Ectodermal cell (in vitro differentiated cells): ENCODE data around the gene ZNF691.

Experiments
- H3K27ac ChIP-seq: 2 replicates; pipeline ENCODE4 v1.7.0; 2013; ENCODE audit warnings: mild to moderate bottlenecking, low read depth, low read length; ENCODE audit not compliant: insufficient read depth, poor library complexity, severe bottlenecking
- H3K27me3 ChIP-seq: 2 replicates; pipeline ENCODE4 v1.7.0; 2013; ENCODE audit warnings: mild to moderate bottlenecking, low read length; ENCODE audit not compliant: insufficient read depth, control insufficient read depth, poor library complexity, severe bottlenecking
- H3K36me3 ChIP-seq: one replicate; pipeline ENCODE4 v1.7.0; 2013; ENCODE audit warnings: low read length; ENCODE audit not compliant: control insufficient read depth, insufficient read depth
- H3K4me1 ChIP-seq: one replicate; pipeline ENCODE4 v1.7.0; 2013; ENCODE audit warnings: low read length; ENCODE audit not compliant: control insufficient read depth, insufficient read depth
- H3K4me3 ChIP-seq: 2 replicates; pipeline ENCODE4 v1.7.0; 2013; ENCODE audit warnings: low read depth, low read length, control low read depth; ENCODE audit not compliant: insufficient read depth
- H3K9me3 ChIP-seq: 2 replicates; pipeline ENCODE4 v1.7.0; 2013; ENCODE audit warnings: mild to moderate bottlenecking, low read length, moderate library complexity; ENCODE audit not compliant: control insufficient read depth
- WGBS, 2 experiments: methylation state at CpG; one replicate each; pipeline ENCODE4 v1.1.7; 2013; ENCODE audit warnings: missing lambda C conversion rate in 2 of 2; 5-methylcytosine and 5-hydroxymethylcytosine counted together

Gene ZNF691

DNA sequence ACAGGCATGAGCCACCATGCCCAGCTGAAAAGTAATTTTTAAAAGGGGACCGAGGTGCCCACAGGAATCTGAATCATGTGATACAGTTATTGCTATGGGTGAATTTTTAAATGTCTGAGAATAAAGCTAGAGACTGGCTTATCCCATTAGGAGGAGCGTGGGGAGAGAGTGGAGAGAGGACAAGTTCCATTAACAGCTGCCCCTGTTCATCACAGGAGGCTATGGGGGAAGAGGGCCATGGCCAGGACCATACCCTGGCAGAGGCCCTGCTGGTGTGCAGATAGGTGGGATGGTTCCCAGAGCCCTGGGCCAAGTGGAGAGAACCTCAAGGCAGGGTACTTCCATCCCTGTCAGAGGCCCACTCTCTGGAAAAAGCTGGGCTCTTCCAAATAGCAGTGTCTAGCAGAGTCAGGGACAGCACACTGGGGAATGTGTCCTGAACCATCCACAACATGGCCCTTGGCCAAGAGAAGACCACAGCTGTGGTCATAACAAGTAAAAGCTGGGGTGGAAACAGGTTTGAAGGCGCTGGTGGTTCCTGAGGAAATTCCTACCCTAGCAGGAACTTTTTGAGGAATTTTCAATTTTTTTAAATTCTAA is 13.7 kb upstream of the ZNF691 start:
- Histone ChIP-seq H3K36me3 (no peaks in the 10 kb centered on the region), H3K27ac (no peak overlapping the region), H3K4me3 (no peak overlapping the region), H3K4me1 (no peaks in the 10 kb centered on the region), H3K27me3 (no peaks in the 10 kb centered on the region), H3K9me3 (no peaks in the 10 kb centered on the region)
- 92 to 98% methylated on average over 3 of the region's 3 CpGs for WGBS, 2 experiments

DNA sequence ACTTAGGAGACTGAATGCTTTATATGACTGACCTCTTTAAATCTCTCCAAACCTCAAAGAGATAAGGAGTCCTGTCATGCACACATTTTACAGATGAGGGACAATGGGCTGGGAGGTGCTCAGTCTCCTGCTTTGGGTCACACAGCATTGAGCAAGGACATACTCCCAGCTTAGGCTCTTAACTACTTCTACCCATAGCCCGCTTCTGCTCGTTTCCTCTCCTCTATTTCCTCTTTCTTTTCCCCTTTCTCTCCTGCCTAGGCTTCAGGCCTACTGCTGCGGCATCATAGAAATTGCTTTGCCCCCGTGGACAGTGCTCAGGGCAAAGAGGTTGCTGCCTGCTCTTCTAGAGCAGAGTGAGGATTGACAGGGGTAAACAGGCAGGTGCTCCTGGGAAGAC is 12.4 kb upstream of the ZNF691 start:
- H3K27me3 ChIP-seq: no peaks in the 10 kb centered on the region

DNA sequence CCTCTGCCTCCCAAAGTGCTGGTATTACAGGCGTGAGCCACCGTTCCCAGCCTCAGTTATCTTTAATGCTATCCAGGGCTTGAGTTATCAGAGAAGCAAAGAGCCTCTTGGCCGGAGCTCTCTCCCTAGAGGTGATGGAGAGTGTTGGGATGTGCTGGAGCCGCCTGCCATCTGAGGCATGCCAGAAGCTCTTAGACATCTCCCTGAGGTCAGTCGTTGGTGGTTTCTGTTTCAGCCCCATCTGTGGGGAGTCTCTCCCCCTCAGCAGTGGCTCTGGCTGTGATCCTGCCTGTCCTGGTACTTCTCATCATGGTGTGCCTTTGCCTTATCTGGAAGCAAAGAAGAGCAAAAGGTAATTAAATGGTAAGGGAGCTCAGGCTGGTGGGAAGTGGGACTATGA is 11.6 kb upstream of the ZNF691 start:
- no peaks in the 10 kb centered on the region for H3K27me3 ChIP-seq
- H3K4me1 ChIP-seq: no peaks in the 10 kb centered on the region
- H3K9me3 ChIP-seq: no peaks in the 10 kb centered on the region
- WGBS, 2 experiments: 90 to 92% methylated on average over 5 of the region's 5 CpGs
- H3K4me3 ChIP-seq: no peak overlapping the region
- no peak overlapping the region for H3K27ac ChIP-seq
- no peaks in the 10 kb centered on the region for H3K36me3 ChIP-seq

More for the DNA sequence above, 12.4 kb upstream of the ZNF691 start:
- Histone ChIP-seq H3K9me3 (no peaks in the 10 kb centered on the region), H3K4me1 (no peaks in the 10 kb centered on the region), H3K27ac (no peak overlapping the region), H3K4me3 (no peak overlapping the region), H3K36me3 (no peaks in the 10 kb centered on the region)
- WGBS, 2 experiments: 93 to 96% methylated on average over 4 of the region's 4 CpGs

DNA sequence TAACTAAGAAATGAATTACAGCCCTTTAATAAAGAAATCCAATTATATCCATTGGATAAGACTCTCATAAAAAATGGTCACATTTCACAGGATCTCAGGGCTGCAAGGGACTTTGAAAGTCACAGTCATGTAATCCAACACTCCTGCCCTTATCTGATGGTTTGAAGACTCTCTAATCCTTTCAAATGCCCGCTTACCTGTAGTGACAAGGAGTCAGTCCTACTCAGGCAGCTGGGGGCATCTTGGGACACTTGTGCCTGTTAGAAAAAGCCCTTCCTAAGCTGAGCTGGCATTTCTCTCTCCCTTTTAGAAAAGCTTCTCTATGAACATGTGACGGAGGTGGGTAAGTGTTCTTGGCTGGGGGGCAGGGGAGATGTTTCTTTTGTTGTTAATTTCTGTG is 11.0 kb upstream of the ZNF691 start:
- H3K4me3 ChIP-seq: no peak overlapping the region
- H3K27ac ChIP-seq: no peak overlapping the region
- 83 to 88% methylated on average over 1 of the region's 2 CpGs for WGBS, 2 experiments
- H3K27me3 ChIP-seq: no peaks in the 10 kb centered on the region
- no peaks in the 10 kb centered on the region for H3K9me3 ChIP-seq
- H3K4me1 ChIP-seq: no peaks in the 10 kb centered on the region
- no peaks in the 10 kb centered on the region for H3K36me3 ChIP-seq

DNA sequence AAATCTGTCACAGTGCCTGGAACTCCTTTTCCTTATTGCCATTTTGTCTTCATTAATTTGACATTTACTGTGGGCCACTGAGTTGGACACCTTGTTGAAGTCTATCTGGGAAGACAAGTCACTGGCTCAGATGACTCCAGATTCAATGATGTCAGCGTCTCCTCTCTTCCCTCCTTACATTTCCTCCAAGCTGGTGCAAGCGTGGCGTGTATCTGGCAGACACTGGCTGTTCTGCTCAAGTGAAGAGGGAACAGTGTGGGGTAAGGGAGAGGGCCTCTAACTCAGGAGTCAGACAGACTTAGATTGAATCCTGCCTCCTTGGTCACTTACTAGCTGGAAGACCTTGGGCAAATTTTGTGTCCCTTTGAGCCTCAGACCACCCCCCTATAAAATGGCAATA is 8.7 kb upstream of the ZNF691 start:
- 59 to 65% methylated on average over 3 of the region's 3 CpGs for WGBS, 2 experiments
- Histone ChIP-seq H3K27ac (no peak overlapping the region), H3K4me1 (no peaks in the 10 kb centered on the region), H3K36me3 (no peaks in the 10 kb centered on the region), H3K4me3 (no peak overlapping the region), H3K9me3 (no peaks in the 10 kb centered on the region), H3K27me3 (no peaks in the 10 kb centered on the region)

DNA sequence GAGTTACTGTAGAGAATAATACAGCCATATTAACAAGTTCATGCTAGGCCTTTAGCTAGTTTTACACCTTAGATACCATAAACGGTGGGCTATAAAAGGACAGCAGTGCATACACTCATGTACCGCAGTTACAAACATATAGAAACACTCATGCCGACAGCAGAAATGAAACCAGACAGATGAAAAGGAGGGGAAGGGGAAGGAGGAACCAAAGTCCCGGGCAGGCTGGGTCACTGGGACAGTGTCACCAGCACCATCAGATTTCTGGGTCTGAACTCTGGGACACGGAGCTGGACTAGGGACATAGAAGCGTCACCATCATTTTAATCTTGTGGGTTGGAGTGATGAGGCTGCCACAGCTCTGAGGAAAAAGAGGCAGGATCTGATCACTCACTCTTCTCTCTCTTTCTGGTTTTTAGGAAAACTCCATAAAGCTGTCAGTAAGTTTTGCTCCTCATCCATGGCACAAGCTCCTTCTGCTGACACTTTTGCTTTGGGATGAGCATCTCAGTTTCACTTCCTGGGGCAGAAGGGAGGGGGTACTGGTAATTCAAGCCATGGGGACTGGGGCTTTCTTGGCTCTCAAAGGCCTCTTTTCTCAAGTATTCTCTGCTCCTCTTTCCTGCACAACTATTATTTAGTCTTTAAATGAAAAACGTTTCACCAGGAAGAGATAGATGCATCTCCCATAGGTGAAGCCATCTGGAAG is 7.8 kb upstream of the ZNF691 start:
- Histone ChIP-seq H3K27ac (no peak overlapping the region), H3K9me3 (no peaks in the 10 kb centered on the region), H3K4me3 (no peak overlapping the region), H3K27me3 (no peaks in the 10 kb centered on the region), H3K36me3 (no peaks in the 10 kb centered on the region), H3K4me1 (no peaks in the 10 kb centered on the region)
- WGBS, 2 experiments: 92 to 93% methylated on average over 7 of the region's 7 CpGs

DNA sequence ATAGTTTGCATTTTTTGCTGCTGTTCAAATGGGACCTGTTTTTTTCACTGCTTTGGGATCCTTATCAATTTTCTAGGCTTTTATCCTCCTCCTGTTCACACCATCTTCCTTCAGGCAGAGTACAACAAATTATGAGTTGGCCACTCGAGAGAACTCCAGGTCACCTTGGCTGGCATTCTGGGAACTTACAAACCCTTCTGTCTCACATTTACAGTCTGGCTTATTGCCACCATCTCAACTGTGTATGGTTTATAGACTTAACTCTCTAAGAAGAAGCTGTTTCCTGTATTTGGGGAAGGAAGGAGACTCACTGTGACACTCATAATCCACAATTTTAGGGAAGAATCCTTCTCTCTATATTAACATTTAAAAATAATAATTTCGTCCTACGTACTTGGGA is 5.4 kb upstream of the ZNF691 start:
- H3K27ac ChIP-seq: no peak overlapping the region
- WGBS, 2 experiments: 97 to 98% methylated on average over 2 to 3 of the region's 3 CpGs

DNA sequence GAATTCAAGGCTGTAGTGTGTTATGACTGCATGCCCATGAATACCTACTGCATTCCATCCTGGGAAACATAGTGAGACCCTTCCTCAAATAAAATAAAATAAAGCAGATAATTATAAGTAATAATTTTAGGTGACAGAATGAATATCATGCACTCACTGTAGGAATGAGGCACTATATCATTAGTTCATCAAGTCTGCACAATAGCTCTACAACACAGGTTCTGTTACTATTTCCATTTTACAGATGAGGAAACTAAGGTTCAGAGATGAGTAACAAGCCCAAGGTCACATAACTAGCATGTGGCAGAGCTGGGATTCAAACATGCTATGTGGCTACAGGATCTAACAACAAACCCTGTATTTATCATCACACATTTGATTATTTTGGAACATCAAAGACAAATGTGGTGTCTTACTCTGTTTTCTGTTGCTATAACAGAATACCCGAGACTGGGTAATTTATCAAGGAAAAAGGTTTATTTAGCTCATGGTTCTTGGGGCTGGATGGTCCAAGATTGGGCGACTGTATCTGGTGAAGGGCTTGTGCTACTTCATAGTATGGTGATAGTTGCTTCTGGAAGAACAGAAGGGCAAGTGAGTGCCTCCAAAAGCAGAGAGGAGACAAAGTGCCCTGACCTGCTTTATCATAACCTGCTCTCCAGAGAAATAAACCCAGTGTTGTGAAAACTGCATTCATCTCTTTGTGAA is 4.8 kb upstream of the ZNF691 start:
- H3K9me3 ChIP-seq: no peaks in the 10 kb centered on the region
- H3K36me3 ChIP-seq: no peaks in the 10 kb centered on the region
- WGBS, 2 experiments: 83 to 95% methylated on average over 2 of the region's 2 CpGs
- H3K4me3 ChIP-seq: no peak overlapping the region
- no peaks in the 10 kb centered on the region for H3K4me1 ChIP-seq
- no peak overlapping the region for H3K27ac ChIP-seq
- no peaks in the 10 kb centered on the region for H3K27me3 ChIP-seq

More for the DNA sequence above, 5.4 kb upstream of the ZNF691 start:
- H3K4me3 ChIP-seq: no peak overlapping the region
- no peaks in the 10 kb centered on the region for H3K4me1 ChIP-seq
- H3K9me3 ChIP-seq: no peaks in the 10 kb centered on the region
- H3K27me3 ChIP-seq: no peaks in the 10 kb centered on the region
- no peaks in the 10 kb centered on the region for H3K36me3 ChIP-seq

DNA sequence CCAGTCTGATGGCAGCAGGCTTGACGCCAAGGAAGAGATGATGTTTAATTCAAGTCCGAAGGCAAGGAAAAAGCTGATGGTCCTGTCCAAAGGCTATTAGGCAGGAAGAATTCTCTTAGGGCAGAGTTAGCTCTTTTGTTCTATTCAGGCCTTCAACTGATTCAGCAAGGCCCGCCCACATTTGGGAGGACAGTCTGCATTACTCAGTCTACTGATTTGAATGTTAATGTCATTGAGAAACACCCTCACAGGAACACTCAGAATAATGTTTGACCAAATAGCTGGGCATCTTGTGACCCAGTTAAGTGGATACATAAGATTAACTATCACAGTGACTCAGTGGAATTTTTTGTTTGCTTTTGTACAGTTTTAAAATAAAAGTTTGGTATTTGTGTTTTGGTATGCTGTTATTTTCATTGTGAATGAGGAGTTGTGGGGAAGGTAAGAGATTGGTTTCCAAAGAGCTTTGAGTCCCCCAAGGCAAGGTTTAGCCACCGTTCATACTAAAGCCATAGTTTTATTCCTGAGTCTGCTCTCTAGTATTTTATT is 1.7 kb upstream of the ZNF691 start:
- H3K27me3 ChIP-seq: no peaks in the 10 kb centered on the region
- H3K36me3 ChIP-seq: peaks cover 7% of the 10 kb centered on the region
- 94 to 96% methylated on average over 3 to 4 of the region's 4 CpGs for WGBS, 2 experiments
- no peak overlapping the region for H3K4me3 ChIP-seq
- H3K9me3 ChIP-seq: no peaks in the 10 kb centered on the region
- H3K4me1 ChIP-seq: peaks cover 11% of the 10 kb centered on the region
- H3K27ac ChIP-seq: no peak overlapping the region

DNA sequence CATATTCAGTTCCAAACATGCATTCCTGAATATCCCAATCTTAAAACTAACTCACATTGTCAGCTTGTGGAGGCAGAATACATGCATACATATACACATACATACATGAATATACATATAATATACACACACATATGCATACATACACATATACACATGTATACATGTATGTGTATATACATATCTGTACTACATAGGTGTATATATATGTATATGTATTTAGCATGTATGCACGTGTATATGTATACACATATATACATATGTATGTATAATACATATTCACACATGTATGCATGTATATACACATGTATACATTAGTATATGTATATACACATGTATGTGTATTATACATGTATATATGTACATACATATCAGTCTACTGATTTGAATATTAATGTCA is 1.2 kb upstream of the ZNF691 start:
- H3K27ac ChIP-seq: no peak overlapping the region
- peaks cover 11% of the 10 kb centered on the region for H3K36me3 ChIP-seq
- H3K9me3 ChIP-seq: no peaks in the 10 kb centered on the region
- no CpG with 5 or more reads among the region's 1 CpG for WGBS, 2 experiments
- no peak overlapping the region for H3K4me3 ChIP-seq
- H3K4me1 ChIP-seq: peaks cover 11% of the 10 kb centered on the region
- no peaks in the 10 kb centered on the region for H3K27me3 ChIP-seq
